ENCODE measurements around the gene BLM. TPM values are rescaled to one million over a fixed set of nuclear protein-coding genes. Genes with fewer than 3 reads are reported as not detected.

The BLM gene
- total RNA-seq, 2 experiments from 2014 or later = 47.8 to 49.8 TPM

DNA sequence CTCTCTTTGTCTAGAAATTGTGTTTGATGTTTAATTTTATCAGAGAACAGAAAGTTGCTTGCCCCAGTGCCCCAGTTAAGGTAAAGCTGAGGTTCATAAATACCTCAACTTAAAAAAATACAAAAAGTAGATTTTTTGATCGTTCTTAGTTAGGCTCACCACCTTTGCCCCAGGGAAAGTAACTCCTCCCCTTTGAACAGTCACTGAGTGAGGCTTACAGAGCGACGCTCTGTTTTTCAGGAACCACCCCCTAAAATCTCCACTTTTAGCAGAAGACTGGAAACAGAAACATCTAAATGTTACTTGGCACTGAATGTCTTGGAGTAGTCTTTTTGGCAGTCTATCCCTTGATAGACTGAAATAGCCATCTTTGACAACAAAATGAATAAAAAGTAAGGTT is 24.9 kb downstream of the BLM start:
- Mint-ChIP-seq H3K4me1 (peaks cover 24% of the 10 kb centered on the region), H3K27me3 (no peaks in the 10 kb centered on the region), H3K36me3 (peaks cover 48% of the 10 kb centered on the region), H3K4me3 (no peak overlapping the region), H3K27ac (no peak overlapping the region), H3K9me3 (peaks cover 9% of the 10 kb centered on the region)
- DNase-seq = no peak

DNA sequence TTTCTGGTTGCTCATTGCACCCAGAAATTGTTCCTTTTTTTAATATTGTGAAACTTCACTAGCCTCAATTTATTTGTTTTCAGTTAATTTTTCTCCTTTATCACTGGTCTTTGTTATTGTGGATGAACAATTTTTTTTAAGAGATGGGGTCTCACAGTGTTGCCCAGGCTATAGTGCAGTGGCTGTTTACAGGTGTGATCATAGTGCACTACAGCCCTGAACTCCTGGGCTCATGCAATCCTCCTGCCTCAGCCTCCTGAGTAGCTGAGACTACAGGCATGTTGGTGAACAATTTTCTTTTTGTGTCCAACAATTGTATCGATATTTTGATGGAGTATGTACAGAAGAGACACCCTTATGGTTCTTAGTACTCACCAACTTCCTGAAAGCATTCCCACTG is 26.3 kb downstream of the BLM start:
- no peak overlapping the region for H3K4me3 Mint-ChIP-seq
- H3K4me1 Mint-ChIP-seq = peaks cover 24% of the 10 kb centered on the region
- peaks cover 9% of the 10 kb centered on the region for H3K9me3 Mint-ChIP-seq
- H3K36me3 Mint-ChIP-seq = peaks cover 47% of the 10 kb centered on the region
- H3K27ac Mint-ChIP-seq = no peak overlapping the region
- no peak for DNase-seq
- H3K27me3 Mint-ChIP-seq = no peaks in the 10 kb centered on the region

DNA sequence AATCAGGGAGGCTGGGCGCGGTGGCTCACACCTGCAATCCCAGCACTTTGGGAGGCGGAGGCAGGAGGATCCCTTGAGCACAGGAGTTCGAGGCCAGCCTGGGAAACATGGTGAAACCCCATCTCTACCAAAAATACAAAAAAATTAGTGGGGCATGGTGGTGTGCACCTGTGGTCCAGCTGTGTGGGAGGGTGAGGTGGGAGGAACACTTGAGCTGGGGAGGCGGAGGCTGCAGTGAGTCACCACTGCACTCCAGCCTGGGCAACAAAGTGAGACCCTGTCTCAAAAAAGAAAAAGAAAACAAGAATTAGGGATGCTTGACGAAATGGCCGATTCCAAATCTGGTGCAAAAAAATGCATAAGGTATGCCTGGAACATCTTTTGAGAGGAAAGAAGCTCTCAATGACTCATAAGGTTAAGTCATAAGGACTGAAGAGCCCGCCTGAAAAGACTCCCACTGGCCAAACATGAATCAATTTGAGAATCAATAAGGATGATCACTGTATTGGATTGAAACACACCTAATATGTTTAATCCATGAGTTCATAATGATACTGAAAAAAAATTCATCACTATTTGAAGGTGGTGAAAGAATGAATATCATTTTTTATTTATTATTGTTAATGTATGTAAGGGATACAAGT is 27.7 kb downstream of the BLM start:
- Mint-ChIP-seq H3K27me3 (no peaks in the 10 kb centered on the region), H3K36me3 (peaks cover 46% of the 10 kb centered on the region), H3K4me3 (no peak overlapping the region), H3K4me1 (peaks cover 33% of the 10 kb centered on the region), H3K9me3 (peaks cover 9% of the 10 kb centered on the region), H3K27ac (no peak overlapping the region)
- DNase-seq = no peak

DNA sequence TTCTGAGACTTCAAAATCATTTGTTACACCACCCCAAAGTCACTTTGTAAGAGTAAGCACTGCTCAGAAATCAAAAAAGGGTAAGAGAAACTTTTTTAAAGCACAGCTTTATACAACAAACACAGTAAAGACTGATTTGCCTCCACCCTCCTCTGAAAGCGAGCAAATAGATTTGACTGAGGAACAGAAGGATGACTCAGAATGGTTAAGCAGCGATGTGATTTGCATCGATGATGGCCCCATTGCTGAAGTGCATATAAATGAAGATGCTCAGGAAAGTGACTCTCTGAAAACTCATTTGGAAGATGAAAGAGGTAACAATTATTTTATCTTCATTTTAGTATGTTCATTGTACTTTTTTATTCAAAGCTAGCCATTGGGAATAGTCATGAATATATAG is 32.6 kb downstream of the BLM start:
- Mint-ChIP-seq H3K27me3 (no peaks in the 10 kb centered on the region), H3K4me3 (no peak overlapping the region), H3K9me3 (no peaks in the 10 kb centered on the region), H3K36me3 (peaks cover 33% of the 10 kb centered on the region), H3K27ac (peak overlapping the region; percentile 84), H3K4me1 (peaks cover 18% of the 10 kb centered on the region)
- no peak for DNase-seq

DNA sequence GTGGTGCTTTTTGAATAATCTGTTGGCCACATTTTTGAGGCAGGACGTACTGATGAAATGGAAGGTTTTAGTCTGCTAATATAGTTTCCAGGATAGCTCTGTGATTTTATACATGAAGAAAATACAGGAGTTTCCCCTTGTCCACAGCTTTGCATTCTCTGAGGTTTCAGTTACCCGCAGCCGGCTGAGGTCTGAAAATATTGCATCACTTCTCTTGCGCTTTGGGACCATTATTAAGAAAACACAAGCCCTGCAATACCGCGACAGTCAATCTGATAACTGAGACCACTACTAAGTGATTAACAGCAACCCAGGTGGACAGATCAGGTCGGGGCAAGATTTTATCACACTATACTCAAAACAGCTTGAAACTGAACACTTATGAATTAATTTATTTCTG is 33.0 kb downstream of the BLM start:
- H3K27ac Mint-ChIP-seq = peak overlapping the region; percentile 84
- peak overlapping the region; percentile 43 for H3K4me3 Mint-ChIP-seq
- H3K27me3 Mint-ChIP-seq = no peaks in the 10 kb centered on the region
- H3K4me1 Mint-ChIP-seq = peaks cover 18% of the 10 kb centered on the region
- no peaks in the 10 kb centered on the region for H3K9me3 Mint-ChIP-seq
- peak; percentile 29 for DNase-seq
- peaks cover 31% of the 10 kb centered on the region for H3K36me3 Mint-ChIP-seq

DNA sequence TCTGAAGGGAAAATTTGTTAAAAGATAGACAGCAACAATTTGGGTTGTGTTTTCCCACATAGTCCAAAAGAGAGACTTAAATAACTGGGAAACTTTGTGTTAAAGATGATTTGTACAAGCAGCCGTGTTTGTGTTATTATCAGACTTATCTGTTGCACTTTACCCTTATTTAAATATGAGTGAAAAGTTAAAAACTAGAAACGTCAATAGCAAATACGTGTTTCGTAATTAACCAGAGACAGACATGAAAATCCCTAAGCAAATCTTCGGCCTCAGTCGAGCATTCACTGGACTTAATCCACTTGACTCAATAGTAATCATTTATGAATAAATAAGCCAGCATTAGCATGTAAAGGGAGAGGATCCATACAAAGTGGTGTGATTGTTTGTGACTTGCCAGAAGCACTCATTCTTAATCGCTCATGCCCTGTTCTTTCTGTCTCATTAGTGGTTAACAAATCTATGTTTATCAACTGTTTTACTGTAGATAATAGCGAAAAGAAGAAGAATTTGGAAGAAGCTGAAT is 34.2 kb downstream of the BLM start:
- no peak overlapping the region for H3K4me3 Mint-ChIP-seq
- H3K36me3 Mint-ChIP-seq = peaks cover 29% of the 10 kb centered on the region
- H3K27ac Mint-ChIP-seq = peak overlapping the region; percentile 84
- no peaks in the 10 kb centered on the region for H3K27me3 Mint-ChIP-seq
- DNase-seq = no peak
- no peaks in the 10 kb centered on the region for H3K9me3 Mint-ChIP-seq
- H3K4me1 Mint-ChIP-seq = peaks cover 18% of the 10 kb centered on the region

DNA sequence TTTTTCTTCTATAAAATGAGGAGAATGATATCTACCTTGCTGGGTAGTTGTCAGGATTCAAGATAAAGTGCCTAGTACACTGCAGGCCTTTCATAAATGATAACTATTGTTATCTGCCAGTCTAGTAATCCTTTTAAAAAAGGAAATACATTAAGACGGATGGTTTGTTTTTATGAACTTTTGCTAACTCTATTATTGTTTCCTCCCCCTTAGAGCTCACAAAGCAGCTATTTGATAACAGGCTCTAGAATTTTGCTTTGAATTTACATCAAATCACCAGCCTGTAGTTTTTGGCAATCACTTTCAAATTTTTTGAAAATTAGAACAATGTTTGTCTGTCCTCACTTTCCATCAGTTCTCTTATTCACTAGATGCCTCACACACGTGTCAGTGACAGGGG is 39.8 kb downstream of the BLM start:
- Mint-ChIP-seq H3K4me3 (no peak overlapping the region), H3K36me3 (peaks cover 24% of the 10 kb centered on the region), H3K27me3 (no peaks in the 10 kb centered on the region), H3K9me3 (no peaks in the 10 kb centered on the region), H3K4me1 (no peaks in the 10 kb centered on the region), H3K27ac (no peak overlapping the region)
- no peak for DNase-seq

DNA sequence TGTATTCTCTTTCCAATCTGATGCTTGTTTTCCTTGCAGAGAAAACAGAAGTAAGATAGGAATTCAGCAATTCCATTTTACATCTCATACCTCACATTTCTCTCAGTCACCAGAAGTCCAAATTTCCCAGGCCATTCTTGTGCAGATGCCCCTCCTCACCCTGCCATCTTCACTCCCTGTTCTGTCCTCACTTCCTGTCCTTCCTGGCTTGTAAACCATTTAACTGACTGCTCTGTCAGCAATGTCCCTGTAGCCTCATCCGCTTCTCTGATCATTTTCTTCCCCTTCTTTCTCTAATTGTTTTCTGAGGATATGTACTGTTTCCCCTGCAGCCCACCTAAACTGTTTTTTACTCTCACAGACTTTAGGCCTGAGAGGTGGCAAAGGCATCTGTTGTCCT is 40.3 kb downstream of the BLM start:
- no peaks in the 10 kb centered on the region for H3K4me1 Mint-ChIP-seq
- peaks cover 27% of the 10 kb centered on the region for H3K36me3 Mint-ChIP-seq
- H3K9me3 Mint-ChIP-seq = no peaks in the 10 kb centered on the region
- H3K27me3 Mint-ChIP-seq = no peaks in the 10 kb centered on the region
- no peak for DNase-seq
- H3K27ac Mint-ChIP-seq = no peak overlapping the region
- no peak overlapping the region for H3K4me3 Mint-ChIP-seq

DNA sequence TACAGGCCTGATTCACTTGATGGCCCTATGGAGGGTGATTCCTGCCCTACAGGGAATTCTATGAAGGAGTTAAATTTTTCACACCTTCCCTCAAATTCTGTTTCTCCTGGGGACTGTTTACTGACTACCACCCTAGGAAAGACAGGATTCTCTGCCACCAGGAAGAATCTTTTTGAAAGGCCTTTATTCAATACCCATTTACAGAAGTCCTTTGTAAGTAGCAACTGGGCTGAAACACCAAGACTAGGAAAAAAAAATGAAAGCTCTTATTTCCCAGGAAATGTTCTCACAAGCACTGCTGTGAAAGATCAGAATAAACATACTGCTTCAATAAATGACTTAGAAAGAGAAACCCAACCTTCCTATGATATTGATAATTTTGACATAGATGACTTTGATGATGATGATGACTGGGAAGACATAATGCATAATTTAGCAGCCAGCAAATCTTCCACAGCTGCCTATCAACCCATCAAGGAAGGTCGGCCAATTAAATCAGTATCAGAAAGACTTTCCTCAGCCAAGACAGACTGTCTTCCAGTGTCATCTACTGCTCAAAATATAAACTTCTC is 43.6 kb downstream of the BLM start:
- peaks cover 26% of the 10 kb centered on the region for H3K36me3 Mint-ChIP-seq
- no peak overlapping the region for H3K4me3 Mint-ChIP-seq
- H3K27me3 Mint-ChIP-seq = no peaks in the 10 kb centered on the region
- DNase-seq = no peak
- no peaks in the 10 kb centered on the region for H3K9me3 Mint-ChIP-seq
- no peaks in the 10 kb centered on the region for H3K4me1 Mint-ChIP-seq
- no peak overlapping the region for H3K27ac Mint-ChIP-seq

DNA sequence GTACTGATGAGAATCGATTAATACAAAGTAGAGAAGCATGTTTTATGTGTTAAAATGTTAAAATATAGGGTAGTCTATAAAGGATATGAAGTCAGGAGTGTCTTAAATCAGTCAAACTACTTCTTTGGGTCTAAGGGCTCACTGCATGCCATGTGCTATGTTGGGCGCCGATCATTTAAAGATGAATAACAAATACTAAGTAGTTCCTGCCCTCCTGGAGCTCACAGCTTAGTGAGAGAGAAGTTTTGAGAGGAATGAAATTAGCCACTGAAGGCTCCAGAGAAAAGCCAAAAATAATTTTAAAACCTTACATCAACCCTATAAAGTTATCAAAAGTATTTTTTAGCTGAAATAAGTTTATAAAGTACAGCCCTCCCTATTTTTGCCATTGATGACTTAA is 44.5 kb downstream of the BLM start:
- no peak for DNase-seq
- H3K27me3 Mint-ChIP-seq = no peaks in the 10 kb centered on the region
- H3K27ac Mint-ChIP-seq = no peak overlapping the region
- H3K4me1 Mint-ChIP-seq = no peaks in the 10 kb centered on the region
- H3K4me3 Mint-ChIP-seq = no peak overlapping the region
- H3K36me3 Mint-ChIP-seq = peaks cover 26% of the 10 kb centered on the region
- H3K9me3 Mint-ChIP-seq = no peaks in the 10 kb centered on the region

DNA sequence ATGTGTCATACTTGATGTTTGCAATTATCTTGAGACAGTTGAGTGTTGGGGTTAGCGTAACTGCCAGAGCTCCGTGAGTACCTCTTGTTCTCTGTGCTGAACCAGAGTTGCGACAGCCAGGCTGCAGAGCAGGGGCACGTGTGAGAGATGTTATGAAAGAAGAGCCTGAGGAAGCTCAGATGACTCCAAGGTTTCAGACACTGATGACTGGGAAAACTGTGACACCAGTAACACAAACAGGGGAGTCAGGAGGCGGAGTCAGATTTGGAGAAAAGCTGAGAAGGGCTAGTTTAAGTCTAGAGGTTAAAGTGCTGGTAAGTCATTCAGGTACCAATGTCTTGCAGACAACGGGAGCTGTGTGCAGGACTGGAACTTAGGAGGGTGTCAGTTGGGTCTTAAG is 45.0 kb downstream of the BLM start:
- no peaks in the 10 kb centered on the region for H3K27me3 Mint-ChIP-seq
- no peak overlapping the region for H3K27ac Mint-ChIP-seq
- H3K4me1 Mint-ChIP-seq = no peaks in the 10 kb centered on the region
- peaks cover 26% of the 10 kb centered on the region for H3K36me3 Mint-ChIP-seq
- no peaks in the 10 kb centered on the region for H3K9me3 Mint-ChIP-seq
- no peak overlapping the region for H3K4me3 Mint-ChIP-seq
- no peak for DNase-seq

DNA sequence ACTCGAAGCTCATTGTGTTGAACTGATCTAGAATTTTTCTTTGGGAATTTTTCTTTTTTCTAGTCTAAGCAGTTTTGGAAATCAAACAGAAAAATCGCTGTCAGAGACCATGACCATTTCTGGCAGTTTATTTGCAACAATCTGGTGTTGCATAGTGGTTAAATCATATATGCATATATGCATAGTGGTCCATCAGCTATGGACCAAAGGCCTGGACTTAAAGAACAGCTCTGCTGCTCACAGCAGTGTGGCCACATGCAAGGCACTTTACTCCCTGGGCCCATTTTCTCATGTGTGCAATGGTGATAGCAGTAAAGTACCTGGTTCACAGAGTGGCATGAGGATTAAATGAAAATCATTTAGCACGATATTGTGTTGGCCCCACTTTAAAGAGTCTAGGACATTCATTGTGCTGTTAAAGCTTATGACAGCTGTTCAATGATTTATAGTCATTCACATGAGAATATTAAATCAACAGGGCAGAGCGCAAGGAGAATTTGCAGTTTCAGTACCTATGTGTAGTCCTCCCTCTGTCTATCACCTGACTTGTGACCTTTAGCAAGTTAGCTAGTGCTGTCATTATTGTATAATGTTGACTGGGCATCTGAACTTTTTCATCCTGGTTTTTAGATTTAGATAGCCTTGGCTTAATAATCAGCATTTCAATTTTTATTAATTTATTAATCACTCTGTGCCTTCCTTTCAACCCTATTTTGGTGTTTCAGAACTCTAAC is 46.4 kb downstream of the BLM start:
- Mint-ChIP-seq H3K27ac (no peak overlapping the region), H3K4me1 (no peaks in the 10 kb centered on the region), H3K36me3 (peaks cover 26% of the 10 kb centered on the region), H3K4me3 (no peak overlapping the region), H3K27me3 (no peaks in the 10 kb centered on the region), H3K9me3 (no peaks in the 10 kb centered on the region)
- no peak for DNase-seq

DNA sequence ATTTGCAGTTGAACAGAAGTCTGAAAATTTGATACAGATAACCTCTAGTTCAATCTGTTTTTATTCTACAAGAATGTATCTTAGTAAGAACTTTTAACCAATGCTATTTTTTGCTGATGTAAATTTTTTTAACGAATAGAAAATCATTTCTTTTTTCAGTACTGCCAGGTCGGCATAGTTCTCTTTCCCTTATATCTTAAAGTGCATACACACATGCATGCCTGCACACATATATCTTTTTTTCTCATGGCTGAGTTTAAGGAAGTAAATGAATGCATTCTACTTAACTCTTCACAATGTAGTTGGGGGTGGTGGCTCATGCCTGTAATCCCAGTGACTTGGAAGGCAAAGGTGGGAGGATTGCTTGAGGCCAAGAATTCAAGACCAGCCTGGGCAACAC is 48.4 kb downstream of the BLM start:
- no peaks in the 10 kb centered on the region for H3K27me3 Mint-ChIP-seq
- H3K4me1 Mint-ChIP-seq = no peaks in the 10 kb centered on the region
- no peaks in the 10 kb centered on the region for H3K9me3 Mint-ChIP-seq
- DNase-seq = no peak
- no peak overlapping the region for H3K27ac Mint-ChIP-seq
- H3K36me3 Mint-ChIP-seq = peaks cover 23% of the 10 kb centered on the region
- H3K4me3 Mint-ChIP-seq = no peak overlapping the region

DNA sequence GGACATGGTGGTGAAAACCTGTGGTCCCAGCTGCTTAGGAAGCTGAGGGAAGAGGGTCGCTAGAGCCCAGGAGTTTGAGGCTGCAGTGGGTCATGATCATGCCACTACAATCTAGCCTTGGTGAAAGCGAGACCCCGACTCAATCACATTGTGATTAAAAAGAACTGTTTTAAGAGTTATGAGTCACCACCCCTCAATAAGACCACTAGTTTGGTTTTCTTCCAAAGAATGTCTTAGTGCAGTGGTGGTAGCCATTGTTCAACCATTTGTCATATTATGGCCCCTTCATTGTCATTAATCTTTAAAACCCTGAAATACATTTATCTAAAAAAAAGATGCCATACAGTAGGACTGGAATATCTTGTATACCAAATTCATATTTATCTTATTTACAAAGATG is 48.8 kb downstream of the BLM start:
- Mint-ChIP-seq H3K27ac (no peak overlapping the region), H3K4me3 (no peak overlapping the region), H3K36me3 (peaks cover 23% of the 10 kb centered on the region), H3K9me3 (no peaks in the 10 kb centered on the region), H3K27me3 (no peaks in the 10 kb centered on the region), H3K4me1 (no peaks in the 10 kb centered on the region)
- DNase-seq = no peak

DNA sequence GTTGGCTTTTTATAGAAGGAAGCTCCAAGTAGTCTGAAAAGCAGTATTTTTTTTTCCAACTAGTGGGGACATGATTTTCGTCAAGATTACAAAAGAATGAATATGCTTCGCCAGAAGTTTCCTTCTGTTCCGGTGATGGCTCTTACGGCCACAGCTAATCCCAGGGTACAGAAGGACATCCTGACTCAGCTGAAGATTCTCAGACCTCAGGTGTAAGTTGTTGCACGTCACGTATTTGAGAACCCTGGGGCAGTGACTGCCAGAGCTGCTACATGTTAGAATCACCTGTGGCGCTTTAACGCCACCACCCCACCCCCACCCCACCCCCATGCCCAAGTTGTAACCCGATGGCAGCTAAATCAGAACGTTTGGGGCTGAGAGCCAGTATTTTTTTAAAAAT is 52.2 kb downstream of the BLM start:
- Mint-ChIP-seq H3K27ac (no peak overlapping the region), H3K4me1 (no peaks in the 10 kb centered on the region), H3K27me3 (no peaks in the 10 kb centered on the region), H3K36me3 (peaks cover 21% of the 10 kb centered on the region), H3K4me3 (no peak overlapping the region), H3K9me3 (no peaks in the 10 kb centered on the region)
- DNase-seq = no peak

DNA sequence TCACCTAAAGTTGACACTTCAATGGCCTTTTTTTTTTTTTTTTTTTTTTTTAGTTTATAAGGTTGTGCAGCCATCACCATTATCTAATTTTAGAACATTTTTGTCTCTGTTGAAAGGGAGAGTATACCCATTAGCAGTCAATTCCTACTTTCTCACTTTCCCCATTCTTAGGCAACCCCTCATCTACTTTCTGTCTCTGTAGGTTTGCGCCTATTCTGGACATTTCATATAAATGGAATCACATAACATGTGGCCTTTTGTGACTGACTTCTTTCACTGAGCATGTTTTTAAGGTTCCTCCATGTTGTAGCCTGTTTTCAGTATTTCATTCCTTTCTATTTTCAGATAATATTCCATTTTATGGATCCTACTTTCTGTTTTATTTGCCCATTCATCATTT is 56.3 kb downstream of the BLM start:
- Mint-ChIP-seq H3K27me3 (no peaks in the 10 kb centered on the region), H3K9me3 (no peaks in the 10 kb centered on the region), H3K4me3 (no peak overlapping the region), H3K4me1 (no peaks in the 10 kb centered on the region), H3K27ac (no peak overlapping the region), H3K36me3 (peaks cover 26% of the 10 kb centered on the region)
- no peak for DNase-seq
